NCI-H524 treated with DMSO at 0.1 percent for 48 hours (cell line): Measurements from ENCODE around the gene OR2D3.
"Not testable (repeated sequence)": the region's sequence is repeated elsewhere in the genome, so short reads cannot be mapped to it uniquely, and the experiment has no call there.

Experiments
- DNase-seq: peaks from one replicate; lab custom pipeline; 2025; lab: John Stamatoyannopoulos, UW

OR2D3 gene, protein sequence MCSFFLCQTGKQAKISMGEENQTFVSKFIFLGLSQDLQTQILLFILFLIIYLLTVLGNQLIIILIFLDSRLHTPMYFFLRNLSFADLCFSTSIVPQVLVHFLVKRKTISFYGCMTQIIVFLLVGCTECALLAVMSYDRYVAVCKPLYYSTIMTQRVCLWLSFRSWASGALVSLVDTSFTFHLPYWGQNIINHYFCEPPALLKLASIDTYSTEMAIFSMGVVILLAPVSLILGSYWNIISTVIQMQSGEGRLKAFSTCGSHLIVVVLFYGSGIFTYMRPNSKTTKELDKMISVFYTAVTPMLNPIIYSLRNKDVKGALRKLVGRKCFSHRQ

DNA sequence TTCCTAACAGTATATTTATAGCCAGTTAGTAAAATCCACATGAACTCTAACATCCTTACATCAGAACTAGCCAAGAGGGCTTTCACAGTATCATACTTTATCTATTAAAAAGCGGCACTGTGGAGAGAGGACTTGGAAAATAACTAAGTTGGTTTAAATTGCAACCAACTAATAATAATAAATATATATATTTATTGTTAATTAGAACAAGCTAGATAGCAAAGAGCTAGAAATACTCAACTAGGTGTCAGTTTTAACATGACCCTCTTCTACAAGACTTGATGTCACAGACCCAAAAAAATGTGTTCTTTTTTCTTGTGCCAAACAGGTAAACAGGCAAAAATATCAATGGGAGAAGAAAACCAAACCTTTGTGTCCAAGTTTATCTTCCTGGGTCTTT is at the start of gene OR2D3:
Gene OR2D3 (plus strand): TSS at position 301 of the 400 bp plus-strand sequence. CDS start 0 bp downstream, at position 301.
- DNase-seq, result no peak

DNA sequence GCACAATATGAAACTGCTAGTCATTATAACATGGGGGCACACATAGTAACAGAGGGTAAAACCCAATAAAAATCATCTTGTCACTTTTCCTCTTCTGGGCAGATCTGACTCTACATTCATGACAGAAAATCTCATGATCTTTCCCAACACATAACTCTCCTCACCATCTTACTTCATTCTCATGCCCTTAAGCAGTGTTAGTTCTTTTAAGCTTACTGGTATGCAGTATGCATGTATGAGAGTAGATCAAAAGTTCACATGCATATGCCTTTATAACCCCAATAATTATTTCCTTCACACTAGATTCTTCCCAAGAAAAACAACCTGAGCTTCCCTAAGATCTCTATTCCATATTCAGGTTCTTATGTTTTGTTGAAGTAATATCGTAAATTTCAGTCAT is 49.5 kb upstream of the OR2D3 start:
- no peak for DNase-seq

DNA sequence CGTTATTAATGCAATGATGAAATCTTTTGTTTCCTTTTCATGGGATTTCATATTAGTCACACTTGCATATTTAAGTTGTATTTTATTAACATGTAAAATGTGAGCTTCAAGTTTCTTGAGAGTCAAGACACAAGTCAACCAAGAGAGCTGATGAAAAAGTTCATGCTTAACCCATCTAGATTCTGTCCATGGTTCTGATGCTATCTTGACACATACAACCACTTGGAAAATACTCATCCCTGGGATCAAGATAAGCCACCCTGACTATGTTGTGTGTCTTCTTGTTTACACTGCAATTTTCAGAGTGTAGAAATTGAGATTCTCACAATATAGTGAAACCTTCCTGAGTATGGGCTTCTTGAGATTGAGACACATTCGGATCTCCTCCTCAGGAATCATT is 45.0 kb upstream of the OR2D3 start:
- DNase-seq, result no peak

DNA sequence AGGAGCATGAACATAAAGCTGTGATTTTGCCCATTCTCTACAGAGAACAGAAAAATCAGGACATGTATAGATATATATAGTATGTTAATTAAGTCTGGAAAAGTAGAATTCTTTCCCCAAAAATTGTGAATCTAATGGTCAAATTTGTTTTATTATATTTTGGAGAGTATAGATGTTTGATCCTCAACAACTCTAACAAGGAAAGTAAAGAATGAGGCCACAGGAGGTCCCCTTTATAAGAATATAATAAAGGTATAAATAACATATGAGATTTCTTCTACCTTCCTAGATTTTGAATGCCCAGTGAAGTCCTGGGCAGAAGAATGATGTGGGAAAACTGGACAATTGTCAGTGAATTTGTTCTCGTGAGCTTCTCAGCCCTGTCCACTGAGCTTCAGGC is 44.5 kb upstream of the OR2D3 start, which contains the start of gene OR10A4:
Gene OR10A4 (plus strand): TSS at position 301 of the 400 bp plus-strand sequence. CDS start 23 bp downstream, at position 324.
- DNase-seq, result no peak

DNA sequence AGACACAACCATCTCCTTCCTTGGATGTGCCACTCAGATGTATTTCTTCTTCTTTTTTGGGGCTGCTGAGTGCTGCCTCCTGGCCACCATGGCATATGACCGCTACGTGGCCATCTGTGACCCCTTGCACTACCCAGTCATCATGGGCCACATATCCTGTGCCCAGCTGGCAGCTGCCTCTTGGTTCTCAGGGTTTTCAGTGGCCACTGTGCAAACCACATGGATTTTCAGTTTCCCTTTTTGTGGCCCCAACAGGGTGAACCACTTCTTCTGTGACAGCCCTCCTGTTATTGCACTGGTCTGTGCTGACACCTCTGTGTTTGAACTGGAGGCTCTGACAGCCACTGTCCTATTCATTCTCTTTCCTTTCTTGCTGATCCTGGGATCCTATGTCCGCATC is 43.9 kb upstream of the OR2D3 start:
- no peak for DNase-seq

DNA sequence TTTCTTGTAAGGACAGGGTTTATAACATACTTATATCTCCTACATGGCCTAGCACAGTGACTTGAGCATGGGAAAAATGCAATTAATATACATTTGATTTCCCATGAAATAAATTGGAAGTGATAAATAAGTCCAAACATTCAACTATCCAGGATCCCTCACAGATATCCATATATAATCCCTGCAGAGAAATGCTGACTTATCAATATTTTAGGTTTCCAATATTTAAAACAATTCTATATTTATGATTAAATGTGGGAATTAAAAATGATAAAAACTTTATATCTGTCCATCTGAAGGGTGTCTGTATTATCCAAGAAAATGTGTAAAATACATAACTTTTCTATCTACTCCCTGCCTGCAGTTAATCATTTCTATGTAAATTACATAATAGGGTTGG is 38.1 kb upstream of the OR2D3 start:
- no peak for DNase-seq

DNA sequence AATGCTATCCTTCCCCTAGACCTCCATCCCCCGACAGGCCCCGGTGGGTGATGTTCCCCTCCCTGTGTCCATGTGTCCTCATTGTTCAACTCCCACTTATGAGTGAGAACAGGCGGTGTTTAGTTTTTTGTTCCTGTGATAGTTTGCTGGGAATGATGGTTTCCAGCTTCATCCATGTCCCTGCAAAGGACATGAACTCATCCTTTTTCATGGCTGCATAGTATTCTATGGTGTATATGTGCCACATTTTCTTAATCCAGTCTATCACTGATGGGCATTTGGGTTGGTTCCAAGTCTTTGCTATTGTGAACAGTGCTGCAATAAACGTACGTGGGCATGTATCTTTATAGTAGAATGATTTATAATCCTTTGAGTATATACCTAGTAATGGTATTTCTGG is 33.1 kb upstream of the OR2D3 start:
- DNase-seq, result not testable (repeated sequence)

DNA sequence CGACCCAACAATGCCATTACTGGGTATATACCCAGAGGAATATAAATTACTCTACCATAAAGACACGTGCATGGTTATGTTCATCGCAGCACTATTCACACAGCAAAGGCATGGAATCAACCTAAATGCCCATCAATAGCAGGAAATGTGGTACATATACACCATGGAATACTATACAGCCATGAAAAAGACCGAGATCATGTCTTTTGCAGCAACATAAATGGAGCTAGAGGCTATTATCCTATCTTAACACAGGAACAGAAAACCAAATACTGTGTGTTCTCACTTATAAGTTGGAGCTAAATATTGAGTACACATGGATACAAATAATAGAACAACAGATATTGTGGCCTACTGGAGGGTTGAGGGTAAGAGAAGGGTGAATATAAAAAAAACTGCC is 32.0 kb upstream of the OR2D3 start:
- DNase-seq, result no peak

DNA sequence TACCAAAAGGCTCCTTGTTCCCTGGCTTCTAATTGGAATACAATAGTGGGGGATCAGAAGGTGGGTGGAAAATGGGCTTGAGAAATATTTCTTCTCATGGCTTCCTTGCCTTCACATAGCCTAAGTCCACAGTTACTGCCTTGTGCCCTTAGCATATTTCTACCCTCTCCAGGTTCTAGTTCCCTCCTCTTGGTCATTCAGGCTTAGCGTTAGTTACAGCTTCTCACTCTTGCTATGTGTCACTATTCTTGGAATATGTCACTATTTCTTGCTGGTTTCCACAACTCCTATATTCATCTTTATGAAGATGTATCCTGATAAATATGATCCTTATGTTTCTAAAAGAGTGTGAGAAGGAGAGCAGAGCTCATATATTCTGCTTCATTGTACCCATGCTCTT is 31.0 kb upstream of the OR2D3 start:
- DNase-seq, result no peak

DNA sequence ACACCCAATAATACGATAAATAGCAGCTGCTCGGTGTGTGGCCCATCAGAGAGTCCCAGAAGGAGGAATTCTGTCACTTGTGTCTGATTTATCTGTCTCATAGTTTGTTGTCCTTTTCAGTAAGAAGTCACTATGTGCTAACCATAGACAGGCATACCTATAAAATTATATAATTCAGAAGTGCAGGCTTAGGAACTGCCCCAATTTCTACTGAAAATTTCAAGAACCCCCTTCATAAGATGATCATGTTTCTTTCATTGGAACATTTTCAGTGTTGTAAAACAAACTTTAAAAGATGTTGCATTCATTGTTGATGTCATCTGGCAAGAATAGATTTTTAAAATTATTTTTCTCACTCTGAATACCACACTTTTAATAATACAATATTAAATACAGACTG is 28.4 kb upstream of the OR2D3 start, which contains the start of gene OR2D2:
Gene OR2D2 (minus strand): TSS at position 101 of the 400 bp plus-strand sequence. CDS start 0 bp downstream, at position 101.
- no peak for DNase-seq

DNA sequence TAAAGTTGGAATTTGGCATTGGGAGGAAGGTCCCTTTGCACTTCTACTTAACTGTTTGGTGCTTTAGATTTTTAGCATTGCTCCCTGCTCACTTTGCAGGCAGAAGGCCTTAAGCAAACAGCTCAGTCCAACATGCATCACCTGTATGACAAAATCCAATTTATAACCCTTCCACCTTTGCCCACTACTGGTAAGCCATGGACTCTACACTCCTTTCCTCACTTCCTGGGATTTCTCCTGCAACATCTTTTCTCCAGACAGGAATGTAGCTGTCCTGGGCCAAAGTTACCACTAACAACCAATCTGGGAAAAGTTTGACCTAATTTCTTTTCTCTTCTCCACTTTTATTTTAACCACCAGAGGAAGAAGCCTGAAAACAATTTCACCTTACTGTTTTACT is 26.7 kb upstream of the OR2D3 start:
- DNase-seq, result no peak

DNA sequence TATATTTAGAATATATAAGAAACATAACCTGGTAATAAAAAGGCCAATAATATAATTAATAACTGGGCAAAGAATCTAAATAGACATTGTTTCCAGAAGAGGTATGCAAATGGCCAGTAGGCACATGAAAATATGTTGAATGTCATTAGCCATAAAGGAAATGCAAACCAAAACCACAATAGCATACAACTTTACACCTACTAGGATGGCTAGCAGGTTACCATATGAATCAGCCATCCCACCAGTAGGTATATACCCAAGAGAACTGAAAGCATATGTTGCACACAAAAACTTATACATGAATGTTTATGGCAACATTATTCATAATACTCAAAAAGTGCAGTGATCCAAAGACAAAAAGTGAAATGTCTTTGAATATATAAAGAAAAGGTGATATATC is 25.8 kb upstream of the OR2D3 start:
- no peak for DNase-seq

DNA sequence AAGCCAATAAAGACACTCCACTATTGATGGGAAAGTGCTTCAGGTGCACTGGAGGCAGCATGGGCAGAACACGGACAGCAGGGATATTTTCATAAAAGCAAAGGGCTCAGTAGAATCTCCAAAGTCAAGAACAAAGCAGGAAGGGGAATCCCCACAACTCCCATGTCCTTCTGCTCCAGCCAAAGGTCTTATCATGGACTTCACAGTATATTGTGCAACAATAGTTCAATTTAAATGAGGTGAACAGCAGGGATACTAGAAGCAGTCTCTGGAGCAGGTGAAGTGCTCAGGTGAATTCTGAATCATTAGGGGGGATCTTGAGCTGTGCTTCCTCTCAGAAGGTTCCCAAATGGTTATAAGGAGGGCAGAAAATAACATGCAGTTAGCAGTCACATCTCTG is 21.9 kb upstream of the OR2D3 start:
- no peak for DNase-seq

DNA sequence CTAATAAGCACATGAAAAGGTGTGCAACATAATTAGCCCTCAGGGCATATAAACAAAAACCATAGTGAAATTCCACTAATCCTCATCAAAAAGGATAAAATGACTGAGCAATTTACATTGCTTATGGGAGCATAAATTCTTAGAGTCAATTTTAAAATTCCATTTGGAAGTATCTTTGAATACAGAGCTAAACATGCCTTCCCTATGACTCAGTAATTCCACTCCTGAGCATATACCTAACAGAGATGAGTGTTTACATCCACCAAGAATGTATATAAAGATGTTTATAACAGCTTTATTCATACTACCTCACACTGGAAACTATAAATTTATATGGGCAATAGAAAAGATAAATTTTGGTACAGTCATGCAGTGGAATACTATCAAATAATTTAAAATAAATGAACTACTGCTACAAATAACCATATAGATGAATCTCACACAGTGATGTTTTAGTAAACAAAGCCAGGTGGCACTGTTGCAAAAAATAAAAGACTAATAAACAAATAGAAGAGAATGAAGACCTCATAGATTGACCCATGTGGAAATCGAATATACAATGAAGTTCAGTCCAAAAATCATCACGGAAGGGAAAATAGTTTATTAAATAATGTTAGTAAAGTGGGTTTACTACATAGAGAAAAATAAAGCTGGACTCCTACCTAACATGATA is 20.3 kb upstream of the OR2D3 start:
- DNase-seq, result no peak

DNA sequence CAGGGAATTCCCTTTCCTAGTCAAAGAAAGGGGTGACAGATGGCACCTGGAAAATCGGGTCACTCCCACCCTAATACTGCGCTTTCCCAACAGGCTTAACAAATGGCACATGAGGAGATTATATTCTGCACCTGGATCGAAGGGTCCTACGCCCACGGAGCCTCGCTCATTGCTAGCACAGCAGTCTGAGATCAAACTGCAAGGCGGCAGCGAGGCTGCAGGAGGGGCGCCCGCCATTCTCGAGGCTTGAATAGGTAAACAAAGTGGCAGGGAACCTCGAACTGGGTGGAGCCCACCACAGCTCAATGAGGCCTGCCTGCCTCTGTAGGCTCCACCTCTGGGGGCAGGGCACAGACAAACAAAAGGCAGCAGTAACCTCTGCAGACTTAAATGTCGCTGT is 16.0 kb upstream of the OR2D3 start:
- not testable (repeated sequence) for DNase-seq

DNA sequence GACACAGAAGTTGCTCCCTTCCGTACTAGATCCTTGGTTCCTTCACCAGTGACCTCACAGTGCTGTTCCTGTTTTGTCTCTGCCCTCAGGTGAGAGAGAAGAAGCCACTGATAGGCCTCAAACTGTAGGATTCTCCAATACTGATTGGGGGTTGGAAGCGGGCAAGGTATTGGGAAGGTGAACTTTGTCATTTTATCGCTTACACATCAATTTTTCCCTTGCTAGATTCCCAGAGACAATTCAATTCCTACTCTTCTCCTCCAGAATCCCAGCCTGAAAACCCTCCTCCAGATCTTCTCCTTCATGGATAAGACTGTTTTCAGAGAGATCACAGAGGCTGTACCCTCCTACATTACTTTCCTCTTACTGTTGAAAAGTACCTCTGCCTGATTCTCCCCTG is 9.4 kb upstream of the OR2D3 start:
- no peak for DNase-seq

DNA sequence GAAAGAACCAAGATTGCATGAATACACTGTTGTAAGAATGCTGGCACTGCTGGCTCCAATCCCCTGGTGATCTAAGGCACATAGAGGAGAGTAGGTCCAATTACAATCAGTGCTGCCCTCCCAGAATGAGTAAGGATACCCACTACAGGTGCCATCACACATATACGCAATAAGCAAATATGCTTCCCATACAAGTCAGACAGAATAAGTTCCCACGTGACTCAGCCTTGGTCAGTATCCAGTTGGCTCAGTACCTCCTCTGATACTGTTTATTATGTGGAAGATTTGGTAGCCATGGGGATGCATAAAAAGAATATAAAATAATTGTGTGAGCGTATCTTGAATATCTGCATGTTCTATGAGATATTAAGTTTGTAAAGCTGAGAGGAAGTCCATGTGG is 8.9 kb upstream of the OR2D3 start:
- no peak for DNase-seq

DNA sequence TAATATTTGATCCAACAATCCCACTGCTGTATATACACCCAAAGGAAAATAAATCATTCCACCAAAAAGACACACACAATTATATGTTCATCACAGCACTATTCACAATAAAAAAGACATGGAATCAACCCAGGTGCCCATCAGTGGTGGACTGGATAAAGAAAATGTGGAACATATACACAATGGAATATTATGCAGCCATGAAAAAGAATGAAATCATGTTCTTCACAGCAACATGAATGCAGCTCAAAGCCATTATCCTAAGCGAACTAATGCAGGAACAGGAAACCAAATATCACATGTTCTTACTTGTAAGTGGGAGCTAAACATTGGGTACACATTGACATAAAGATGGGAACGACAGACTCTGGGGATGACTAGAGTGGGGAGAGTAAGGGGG is 1.1 kb upstream of the OR2D3 start:
- no peak for DNase-seq

DNA sequence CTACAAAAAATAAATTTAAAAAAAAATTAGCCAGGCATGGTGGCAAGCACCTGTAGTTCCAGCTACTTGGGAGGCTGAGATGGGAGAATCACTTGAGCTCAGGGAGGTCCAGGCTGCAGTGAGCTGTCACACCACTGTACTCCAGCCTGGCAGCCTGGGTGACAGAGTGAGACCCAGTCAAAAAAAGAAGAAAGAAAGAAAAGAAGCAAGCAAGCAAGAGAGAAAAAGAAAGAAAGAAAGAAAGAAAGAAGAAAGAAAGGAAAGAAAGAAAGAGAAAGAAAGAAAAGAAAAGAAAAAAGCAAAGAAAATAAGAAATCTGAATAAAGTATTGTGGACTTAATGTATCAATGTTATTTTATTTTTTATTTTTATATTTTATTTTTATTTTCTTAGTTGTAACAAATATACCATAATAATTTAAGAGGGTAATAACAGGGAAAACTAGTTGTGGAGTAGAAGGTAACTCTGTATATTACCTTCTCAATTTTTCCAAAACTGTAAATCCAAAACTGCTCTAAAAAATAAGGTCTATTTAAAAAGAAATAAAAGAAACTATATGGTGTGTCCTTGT is 4.3 kb downstream of the OR2D3 start:
- DNase-seq, result no peak

DNA sequence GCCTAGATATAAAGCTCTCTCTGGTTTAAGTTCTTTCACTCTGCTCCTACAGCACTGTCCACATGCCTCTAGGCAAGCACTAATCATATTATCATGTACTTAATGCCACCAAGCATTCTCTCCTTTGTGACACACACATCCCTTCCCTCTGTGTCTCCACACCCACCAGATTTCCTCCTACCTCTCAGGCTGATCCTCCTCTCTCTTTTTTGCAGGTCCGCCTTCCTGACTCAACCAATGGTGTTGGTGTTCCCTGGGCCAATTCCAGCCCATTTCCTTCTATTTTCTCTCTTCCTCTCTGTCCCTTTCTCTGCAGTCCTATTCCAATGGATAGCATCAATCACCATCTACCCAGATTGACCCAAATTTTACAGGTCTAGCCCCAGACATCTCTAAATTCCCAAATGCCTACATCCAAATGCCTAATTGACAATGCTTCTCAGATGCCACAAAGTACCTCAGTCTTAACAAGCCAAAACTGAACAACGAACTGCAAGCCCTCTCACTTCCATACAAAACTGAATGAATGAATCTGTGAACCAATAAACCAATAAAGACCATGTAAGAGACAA is 4.9 kb downstream of the OR2D3 start:
- DNase-seq, result no peak

DNA sequence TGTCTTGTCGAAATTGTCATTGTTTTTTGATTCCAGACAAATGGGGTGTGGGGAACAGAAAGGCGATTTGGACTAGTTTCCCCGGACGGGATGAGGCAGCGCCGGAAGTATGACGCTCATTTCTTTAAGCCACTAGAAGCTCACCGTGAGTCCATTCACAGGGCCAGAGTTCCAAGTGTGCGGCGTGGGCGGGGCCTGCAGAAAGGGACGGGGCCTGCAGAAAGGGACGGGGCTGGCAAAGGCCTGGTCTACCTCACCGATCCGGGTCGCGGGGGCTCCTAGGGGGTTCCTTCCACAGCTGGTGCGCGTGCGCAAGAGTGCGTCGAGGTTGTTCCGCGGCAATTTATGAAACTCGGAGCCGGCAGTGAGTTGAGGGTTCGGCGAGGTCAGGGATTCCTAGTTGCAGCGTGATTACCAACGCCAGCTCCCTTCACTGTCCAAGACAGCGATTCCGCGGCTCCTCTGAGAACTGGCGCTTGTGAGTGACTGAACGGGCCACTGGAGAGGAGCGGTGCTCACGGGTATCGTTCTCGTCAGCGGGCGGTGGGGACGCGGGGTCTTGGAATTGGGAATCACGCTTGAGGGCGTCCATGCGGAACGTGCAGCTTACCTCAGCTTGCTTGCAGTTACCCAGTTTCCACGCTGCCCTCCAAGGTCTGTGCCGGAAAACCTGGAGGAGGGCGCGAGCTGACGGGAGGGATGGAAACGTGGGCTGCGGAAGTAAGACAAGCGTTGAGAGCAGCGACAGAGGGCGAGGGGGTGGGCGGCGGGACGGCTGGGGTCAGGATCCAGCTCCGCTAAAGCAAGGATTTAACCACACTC is 5.6 kb downstream of the OR2D3 start, which contains the start of gene ZNF215:
Gene ZNF215 (plus strand): TSS at position 219 of the 822 bp plus-strand sequence. CDS start 5,847 bp downstream, outside the sequence.
- DNase-seq, result peak; percentile 51
